Breast epithelium (tissue), 4 donors: ENCODE data around the gene ANKRD11. TPM values are rescaled to one million over a fixed set of nuclear protein-coding genes. Genes with fewer than 3 reads are reported as not detected.

Experiments
- DNase-seq, 2 donors: peaks; one replicate each; pipeline ENCODE4 v3.0.0-alpha.2; 2019; ENCODE audit warnings: low spot score in 2 of 2
- H3K27ac ChIP-seq, 2 donors: fragments of 200-600 bp; sonication (generic) in 1 of 2; one replicate each; pipeline ENCODE4 v1.5.1; 2016 to 2019; ENCODE audit warnings: mild to moderate bottlenecking in 1 of 2
- H3K27me3 ChIP-seq, 2 donors: fragments of 200-600 bp; sonication (generic) in 1 of 2; one replicate each; pipeline versions ENCODE4 v1.5.1 to v1.6.0; 2017 to 2019; ENCODE audit warnings: control low read depth in 1 of 2, mild to moderate bottlenecking in 1 of 2
- H3K36me3 ChIP-seq: fragments of 200-600 bp; one replicate; pipeline ENCODE4 v1.5.1; 2019
- H3K4me1 ChIP-seq, 2 donors: fragments of 200-600 bp; sonication (generic); one replicate each; pipeline ENCODE4 v1.5.1; 2016 to 2019; ENCODE audit warnings: control low read depth in 1 of 2
- H3K4me3 ChIP-seq, 3 donors: fragments of 200-600 bp; sonication (generic); 1 replicate in 2 of 3; 2 replicates in 1 of 3; pipeline ENCODE4 v1.5.1; 2016 to 2019; ENCODE audit warnings: mild to moderate bottlenecking in 3 of 3, moderate library complexity in 2 of 3
- H3K9me3 ChIP-seq, 2 donors: fragments of 200-600 bp; sonication (generic) in 1 of 2; one replicate each; pipeline ENCODE4 v1.5.1; 2016 to 2019; ENCODE audit warnings: control low read depth in 1 of 2
- CTCF ChIP-seq, 3 donors: fragments of 450-650 bp; IDR thresholded peaks; one replicate each; pipeline ENCODE4 v1.5.1; 2016 to 2017; ENCODE audit warnings: antibody characterized with exemption in 3 of 3, mild to moderate bottlenecking in 3 of 3, moderate library complexity in 3 of 3
- POLR2A ChIP-seq: fragments of 450-650 bp; IDR thresholded peaks from one replicate; pipeline ENCODE4 v1.6.1; 2016; ENCODE audit warnings: antibody characterized with exemption, mild to moderate bottlenecking, moderate library complexity
- POLR2AphosphoS5 ChIP-seq, 3 donors: sonication (generic); formaldehyde crosslinking; IDR thresholded peaks; one replicate each; pipeline ENCODE4 v1.6.1; 2017; ENCODE audit warnings: antibody characterized with exemption in 3 of 3
- intact Hi-C: fragments of 100-400 bp; cut with DNase I; formaldehyde crosslinking; loops from one replicate; pipeline ENCODE4 v1.15.1; 2023; ENCODE audit warnings: low total_unique reads
- total RNA-seq, 3 donors: library from RNA; depleted of rRNA; stranded (reverse); fragments of >200 nt; gene quantifications; one replicate each; pipeline ENCODE4 v1.1.0, GENCODE V29; 2016

The ANKRD11 gene
- total RNA-seq, 3 donors from 2014 or later, result 64.0 to 79.0 (median 69.2) TPM

GRCh38 chr16:89355007-89355406, 135.4 kb downstream of the ANKRD11 start:
- peaks cover 0 to 22% of the 10 kb centered on the region in 2 donors for H3K4me1 ChIP-seq
- intact Hi-C loops, result no loop called here
- H3K36me3 ChIP-seq, result no peaks in the 10 kb centered on the region
- no peaks in the 10 kb centered on the region for H3K9me3 ChIP-seq
- H3K27me3 ChIP-seq, result no peaks in the 10 kb centered on the region
- no peak overlapping the region for H3K27ac ChIP-seq
- TF ChIP-seq POLR2AphosphoS5 (IDR thresholded peaks at IDR 0.05) (no peak), CTCF (IDR thresholded peaks at IDR 0.05) (no peak), POLR2A (no peak)
- no peak for DNase-seq
- H3K4me3 ChIP-seq, result no peak overlapping the region

- H3K4me1 ChIP-seq, result peaks cover 0 to 16% of the 10 kb centered on the region in 2 donors
- TF ChIP-seq CTCF (IDR thresholded peaks at IDR 0.05), result no peak
- no peak for TF ChIP-seq POLR2AphosphoS5 (IDR thresholded peaks at IDR 0.05)
- TF ChIP-seq POLR2A, result no peak
- no peaks in the 10 kb centered on the region for H3K9me3 ChIP-seq
- DNase-seq, result no peak
- intact Hi-C loops, result no loop called here
- no peaks in the 10 kb centered on the region for H3K36me3 ChIP-seq
- H3K27ac ChIP-seq, result no peak overlapping the region
- H3K27me3 ChIP-seq, result no peaks in the 10 kb centered on the region
- no peak overlapping the region for H3K4me3 ChIP-seq
Observed at GRCh38 chr16:89354325-89354724, 136.0 kb downstream of the ANKRD11 start.

- no peak overlapping the region for H3K4me3 ChIP-seq
- H3K4me1 ChIP-seq, result peaks cover 0 to 1% of the 10 kb centered on the region in 2 donors
- H3K9me3 ChIP-seq, result no peaks in the 10 kb centered on the region
- DNase-seq, result no peak
- no peak for TF ChIP-seq POLR2AphosphoS5 (IDR thresholded peaks at IDR 0.05)
- TF ChIP-seq POLR2A, result no peak
- no peak for TF ChIP-seq CTCF (IDR thresholded peaks at IDR 0.05)
- H3K27ac ChIP-seq, result no peak overlapping the region
- no peaks in the 10 kb centered on the region for H3K27me3 ChIP-seq
- intact Hi-C loops, result no loop called here
- H3K36me3 ChIP-seq, result no peaks in the 10 kb centered on the region
Observed at GRCh38 chr16:89352091-89352681, 138.2 kb downstream of the ANKRD11 start.

GRCh38 chr16:89351645-89352044, 138.7 kb downstream of the ANKRD11 start:
- Histone ChIP-seq H3K4me3 (no peak overlapping the region), H3K4me1 (no peaks in the 10 kb centered on the region), H3K27me3 (no peaks in the 10 kb centered on the region), H3K9me3 (no peaks in the 10 kb centered on the region), H3K36me3 (no peaks in the 10 kb centered on the region), H3K27ac (no peak overlapping the region)
- DNase-seq, result no peak
- TF ChIP-seq POLR2A, result no peak
- TF ChIP-seq POLR2AphosphoS5 (IDR thresholded peaks at IDR 0.05), result no peak
- TF ChIP-seq CTCF (IDR thresholded peaks at IDR 0.05), result no peak
- intact Hi-C loops, result no loop called here

GRCh38 chr16:89350701-89351380, 139.5 kb downstream of the ANKRD11 start:
- H3K27me3 ChIP-seq, result no peaks in the 10 kb centered on the region
- H3K36me3 ChIP-seq, result no peaks in the 10 kb centered on the region
- H3K27ac ChIP-seq, result no peak overlapping the region
- TF ChIP-seq POLR2AphosphoS5 (IDR thresholded peaks at IDR 0.05), result no peak
- no peak for TF ChIP-seq POLR2A
- no peak for TF ChIP-seq CTCF (IDR thresholded peaks at IDR 0.05)
- no peak overlapping the region for H3K4me3 ChIP-seq
- H3K4me1 ChIP-seq, result no peaks in the 10 kb centered on the region
- no peaks in the 10 kb centered on the region for H3K9me3 ChIP-seq
- intact Hi-C loops, result no loop called here
- no peak for DNase-seq
